Limb (tissue), 2 donors: ENCODE data around the gene RAPH1.

ENCODE experiments used
- DNase-seq, 2 donors: peaks; one replicate each; pipeline ENCODE4 v3.0.0-alpha.2; 2016; ENCODE audit errors: extremely low spot score in 2 of 2

The RAPH1 gene

GRCh38 chr2:203535078-203535783, at the start of gene RAPH1:
Gene RAPH1 (minus strand): TSS chr2:203535301. CDS start chr2:203495353, 39,948 bp downstream.
- peak; percentile 84 to 93 for DNase-seq

- DNase-seq: no peak
Measured at GRCh38 chr2:203584784-203585183, 49.7 kb upstream of the RAPH1 start.

- no peak for DNase-seq
Measured at GRCh38 chr2:203583701-203584100, 48.6 kb upstream of the RAPH1 start.

GRCh38 chr2:203583084-203583695, 48.1 kb upstream of the RAPH1 start:
- no peak for DNase-seq

GRCh38 chr2:203582468-203582867, 47.4 kb upstream of the RAPH1 start:
- peak in 1 of 2 donors; percentile 55 for DNase-seq

GRCh38 chr2:203580844-203581243, 45.7 kb upstream of the RAPH1 start:
- DNase-seq: peak in 1 of 2 donors; percentile 32

GRCh38 chr2:203579730-203580129, 44.6 kb upstream of the RAPH1 start:
- DNase-seq: no peak

- no peak for DNase-seq
Measured at GRCh38 chr2:203578759-203579643, 43.9 kb upstream of the RAPH1 start.

- no peak for DNase-seq
Measured at GRCh38 chr2:203574824-203575223, 39.7 kb upstream of the RAPH1 start.

GRCh38 chr2:203572316-203572715, 37.2 kb upstream of the RAPH1 start:
- no peak for DNase-seq

- no peak for DNase-seq
Measured at GRCh38 chr2:203569677-203570316, 34.7 kb upstream of the RAPH1 start.

- no peak for DNase-seq
Measured at GRCh38 chr2:203567691-203568090, 32.6 kb upstream of the RAPH1 start.

GRCh38 chr2:203566161-203566560, 31.1 kb upstream of the RAPH1 start:
- no peak for DNase-seq

GRCh38 chr2:203565076-203565475, 30.0 kb upstream of the RAPH1 start:
- DNase-seq: no peak

- DNase-seq: peak in 1 of 2 donors; percentile 40
Measured at GRCh38 chr2:203562268-203562667, 27.2 kb upstream of the RAPH1 start.

GRCh38 chr2:203559641-203560040, 24.5 kb upstream of the RAPH1 start:
- no peak for DNase-seq

- DNase-seq: no peak
Measured at GRCh38 chr2:203553784-203554183, 18.7 kb upstream of the RAPH1 start.

- no peak for DNase-seq
Measured at GRCh38 chr2:203551778-203552177, 16.7 kb upstream of the RAPH1 start.

- DNase-seq: no peak
Measured at GRCh38 chr2:203550266-203550665, 15.2 kb upstream of the RAPH1 start.

- DNase-seq: no peak
Measured at GRCh38 chr2:203549406-203549805, 14.3 kb upstream of the RAPH1 start.

GRCh38 chr2:203548887-203549286, 13.8 kb upstream of the RAPH1 start:
- no peak for DNase-seq

GRCh38 chr2:203547356-203547755, 12.3 kb upstream of the RAPH1 start:
- DNase-seq: no peak
